Suprapubic skin (tissue), 3 donors: ENCODE data around the gene BICC1.

Source experiments
- EP300 ChIP-seq: sonication (generic); formaldehyde crosslinking; IDR thresholded peaks from one replicate; pipeline ENCODE4 v1.6.1; 2017; ENCODE audit warnings: antibody characterized with exemption
- POLR2A ChIP-seq, 2 donors: fragments of 450-650 bp; IDR thresholded peaks; one replicate each; pipeline ENCODE4 v1.6.1; 2017; ENCODE audit warnings: antibody characterized with exemption in 2 of 2, mild to moderate bottlenecking in 2 of 2, moderate library complexity in 2 of 2
- TF ChIP-seq, protein P1 (sequence below), 2 donors: fragments of 200-600 bp in 1 of 2; fragments of 450-650 bp in 1 of 2; sonication (generic) in 1 of 2; IDR thresholded peaks; one replicate each; pipeline ENCODE4 v1.5.1; 2016 to 2019; ENCODE audit warnings: antibody characterized with exemption in 2 of 2, mild to moderate bottlenecking in 1 of 2, moderate library complexity in 1 of 2

- TF ChIP-seq, protein P1, sequence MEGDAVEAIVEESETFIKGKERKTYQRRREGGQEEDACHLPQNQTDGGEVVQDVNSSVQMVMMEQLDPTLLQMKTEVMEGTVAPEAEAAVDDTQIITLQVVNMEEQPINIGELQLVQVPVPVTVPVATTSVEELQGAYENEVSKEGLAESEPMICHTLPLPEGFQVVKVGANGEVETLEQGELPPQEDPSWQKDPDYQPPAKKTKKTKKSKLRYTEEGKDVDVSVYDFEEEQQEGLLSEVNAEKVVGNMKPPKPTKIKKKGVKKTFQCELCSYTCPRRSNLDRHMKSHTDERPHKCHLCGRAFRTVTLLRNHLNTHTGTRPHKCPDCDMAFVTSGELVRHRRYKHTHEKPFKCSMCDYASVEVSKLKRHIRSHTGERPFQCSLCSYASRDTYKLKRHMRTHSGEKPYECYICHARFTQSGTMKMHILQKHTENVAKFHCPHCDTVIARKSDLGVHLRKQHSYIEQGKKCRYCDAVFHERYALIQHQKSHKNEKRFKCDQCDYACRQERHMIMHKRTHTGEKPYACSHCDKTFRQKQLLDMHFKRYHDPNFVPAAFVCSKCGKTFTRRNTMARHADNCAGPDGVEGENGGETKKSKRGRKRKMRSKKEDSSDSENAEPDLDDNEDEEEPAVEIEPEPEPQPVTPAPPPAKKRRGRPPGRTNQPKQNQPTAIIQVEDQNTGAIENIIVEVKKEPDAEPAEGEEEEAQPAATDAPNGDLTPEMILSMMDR (IDR thresholded peaks at IDR 0.05): no peak
- TF ChIP-seq EP300: no peak
- no peak for TF ChIP-seq POLR2A (IDR thresholded peaks at IDR 0.05)
Observed at GRCh38 chr10:58735087-58735486, 222.4 kb downstream of the BICC1 start.
